Panc1 (cell line): ENCODE results near the gene MNX1. TPM values are rescaled to one million over a fixed set of nuclear protein-coding genes. Genes with fewer than 3 reads are reported as not detected.

ENCODE experiments used
- ATAC-seq: fragments of 200-7000 bp; cut with Tn5 transposase; 2 replicates; pipeline ENCODE4 v1.9.1; 2020; ENCODE audit warnings: mild to moderate bottlenecking, moderate library complexity
- BruUV-seq: library from RNA; stranded (reverse); fragments of 400-500 nt; replicated peaks from 2 replicates; lab custom pipeline; 2021; lab: Mats Ljungman, UMichigan
- CTCF ChIA-PET: fragments of 300-600 bp; sonication (Branson Sonifier 250); formaldehyde crosslinking; loops from one replicate; lab custom pipeline; 2022; ENCODE audit warnings: antibody characterized with exemption; lab: Charles Lee
- POLR2A ChIA-PET: fragments of 300-600 bp; sonication (Branson Sonifier 250); formaldehyde crosslinking; loops from one replicate; lab custom pipeline; 2022; ENCODE audit warnings: antibody characterized with exemption; lab: Charles Lee
- DNase-seq: peaks from one replicate; pipeline ENCODE4 v3.0.0-alpha.2; 2010; ENCODE audit warnings: low read depth, low spot score
- H3K27ac ChIP-seq: 2 replicates; pipeline ENCODE4 v1.5.1; 2011; ENCODE audit warnings: mild to moderate bottlenecking, low read length, inconsistent platforms
- H3K27me3 ChIP-seq: fragments of 200-500 bp; sonication (Bioruptor generic); 2 replicates; pipeline ENCODE4 v1.6.0; 2014; ENCODE audit warnings: low read length, inconsistent platforms; ENCODE audit not compliant: control insufficient read depth, insufficient read depth
- H3K36me3 ChIP-seq: fragments of 200-500 bp; sonication (Bioruptor generic); 2 replicates; pipeline ENCODE4 v1.5.1; 2014; ENCODE audit warnings: inconsistent platforms, mild to moderate bottlenecking, low read length, moderate library complexity; ENCODE audit not compliant: control insufficient read depth, insufficient read depth
- H3K4me1 ChIP-seq: 2 replicates; pipeline ENCODE4 v1.5.1; 2011; ENCODE audit warnings: inconsistent platforms, mild to moderate bottlenecking, low read length, moderate library complexity; ENCODE audit not compliant: control insufficient read depth, insufficient read depth
- H3K4me3 ChIP-seq, 2 experiments: 2 replicates each; pipeline ENCODE4 v1.5.1; 2011 to 2012; ENCODE audit warnings: low read depth in 2 of 2, low read length in 2 of 2, mild to moderate bottlenecking in 2 of 2, inconsistent platforms in 1 of 2, moderate library complexity in 1 of 2
- H3K9me3 ChIP-seq: fragments of 200-500 bp; sonication (Bioruptor generic); 2 replicates; pipeline ENCODE4 v1.5.1; 2014; ENCODE audit warnings: low read depth, mild to moderate bottlenecking, inconsistent platforms, low read length, moderate library complexity; ENCODE audit not compliant: control insufficient read depth, insufficient read depth
- POLR2AphosphoS5 ChIP-seq: IDR thresholded peaks from 2 replicates; pipeline ENCODE4 v1.6.1; 2012; ENCODE audit warnings: mild to moderate bottlenecking, low read depth, low read length, moderate library complexity
- SIN3A ChIP-seq: IDR thresholded peaks from 2 replicates; pipeline ENCODE4 v1.6.1; 2012; ENCODE audit warnings: low read depth, mild to moderate bottlenecking, low read length, moderate library complexity, borderline replicate concordance; ENCODE audit not compliant: insufficient read depth
- TCF7L2 ChIP-seq: IDR thresholded peaks from 2 replicates; pipeline ENCODE4 v1.6.1; 2011; ENCODE audit warnings: mild to moderate bottlenecking, low read depth, low read length, inconsistent platforms
- in situ Hi-C: cut with HindIII; loops from 2 replicates; pipeline ENCODE4 v1.10.0; 2016; ENCODE audit warnings: low sequenced_read_pairs, low pct_unique_long_range_greater_than_20kb
- intact Hi-C: fragments of 100-400 bp; cut with micrococcal nuclease; formaldehyde crosslinking; loops from one replicate; pipeline ENCODE4 v1.10.0; 2022; ENCODE audit not compliant: unreplicated experiment
- total RNA-seq: library from RNA; stranded (reverse); gene quantifications from one replicate; pipeline ENCODE4 v1.2.1, GENCODE V29; 2021; ENCODE audit not compliant: unreplicated experiment
- TF ChIP-seq, protein P1 (sequence below), 2 experiments: IDR thresholded peaks; 2 replicates each; pipeline ENCODE4 v1.6.1; 2011 to 2012; ENCODE audit warnings: low read depth in 2 of 2, control low read depth in 1 of 2, low read length in 1 of 2, mild to moderate bottlenecking in 1 of 2, moderate library complexity in 1 of 2; ENCODE audit not compliant: insufficient read depth in 1 of 2
- TF ChIP-seq, protein P2 (sequence below): fragments of 450-650 bp; IDR thresholded peaks from 2 replicates; pipeline ENCODE4 v1.5.1; 2017; ENCODE audit warnings: mild to moderate bottlenecking

MNX1 gene
- total RNA-seq, 1 experiment from 2014 or later: 3.6 TPM

DNA sequence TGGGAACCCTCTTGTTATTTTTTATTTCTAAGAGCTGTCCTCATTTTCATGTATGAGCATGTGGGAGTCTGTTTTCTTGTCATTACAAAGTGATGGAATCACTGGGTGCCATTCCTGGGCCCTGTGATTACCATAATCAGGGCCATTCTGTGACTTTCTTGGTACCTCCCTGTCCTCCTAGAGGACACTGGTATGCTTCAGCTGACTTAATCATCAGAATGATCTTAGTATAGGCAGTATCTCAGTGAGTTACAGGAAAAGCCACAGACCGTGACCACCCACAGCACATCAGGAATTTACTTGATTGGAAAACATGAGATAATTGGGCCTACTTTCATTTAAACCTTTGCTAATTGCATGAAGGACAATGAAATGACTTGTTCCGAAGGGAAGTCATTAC, 53.7 kb downstream of the MNX1 start:
- TF ChIP-seq SIN3A: no peak
- no peak for TF ChIP-seq POLR2AphosphoS5
- TF ChIP-seq, protein P1, sequence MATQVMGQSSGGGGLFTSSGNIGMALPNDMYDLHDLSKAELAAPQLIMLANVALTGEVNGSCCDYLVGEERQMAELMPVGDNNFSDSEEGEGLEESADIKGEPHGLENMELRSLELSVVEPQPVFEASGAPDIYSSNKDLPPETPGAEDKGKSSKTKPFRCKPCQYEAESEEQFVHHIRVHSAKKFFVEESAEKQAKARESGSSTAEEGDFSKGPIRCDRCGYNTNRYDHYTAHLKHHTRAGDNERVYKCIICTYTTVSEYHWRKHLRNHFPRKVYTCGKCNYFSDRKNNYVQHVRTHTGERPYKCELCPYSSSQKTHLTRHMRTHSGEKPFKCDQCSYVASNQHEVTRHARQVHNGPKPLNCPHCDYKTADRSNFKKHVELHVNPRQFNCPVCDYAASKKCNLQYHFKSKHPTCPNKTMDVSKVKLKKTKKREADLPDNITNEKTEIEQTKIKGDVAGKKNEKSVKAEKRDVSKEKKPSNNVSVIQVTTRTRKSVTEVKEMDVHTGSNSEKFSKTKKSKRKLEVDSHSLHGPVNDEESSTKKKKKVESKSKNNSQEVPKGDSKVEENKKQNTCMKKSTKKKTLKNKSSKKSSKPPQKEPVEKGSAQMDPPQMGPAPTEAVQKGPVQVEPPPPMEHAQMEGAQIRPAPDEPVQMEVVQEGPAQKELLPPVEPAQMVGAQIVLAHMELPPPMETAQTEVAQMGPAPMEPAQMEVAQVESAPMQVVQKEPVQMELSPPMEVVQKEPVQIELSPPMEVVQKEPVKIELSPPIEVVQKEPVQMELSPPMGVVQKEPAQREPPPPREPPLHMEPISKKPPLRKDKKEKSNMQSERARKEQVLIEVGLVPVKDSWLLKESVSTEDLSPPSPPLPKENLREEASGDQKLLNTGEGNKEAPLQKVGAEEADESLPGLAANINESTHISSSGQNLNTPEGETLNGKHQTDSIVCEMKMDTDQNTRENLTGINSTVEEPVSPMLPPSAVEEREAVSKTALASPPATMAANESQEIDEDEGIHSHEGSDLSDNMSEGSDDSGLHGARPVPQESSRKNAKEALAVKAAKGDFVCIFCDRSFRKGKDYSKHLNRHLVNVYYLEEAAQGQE (IDR thresholded peaks at IDR 0.05; ENCODE audit: insufficient read depth in 1 of 2, low read depth in 2 of 2, low read length in 1 of 2): no peak
- TF ChIP-seq, protein P2, sequence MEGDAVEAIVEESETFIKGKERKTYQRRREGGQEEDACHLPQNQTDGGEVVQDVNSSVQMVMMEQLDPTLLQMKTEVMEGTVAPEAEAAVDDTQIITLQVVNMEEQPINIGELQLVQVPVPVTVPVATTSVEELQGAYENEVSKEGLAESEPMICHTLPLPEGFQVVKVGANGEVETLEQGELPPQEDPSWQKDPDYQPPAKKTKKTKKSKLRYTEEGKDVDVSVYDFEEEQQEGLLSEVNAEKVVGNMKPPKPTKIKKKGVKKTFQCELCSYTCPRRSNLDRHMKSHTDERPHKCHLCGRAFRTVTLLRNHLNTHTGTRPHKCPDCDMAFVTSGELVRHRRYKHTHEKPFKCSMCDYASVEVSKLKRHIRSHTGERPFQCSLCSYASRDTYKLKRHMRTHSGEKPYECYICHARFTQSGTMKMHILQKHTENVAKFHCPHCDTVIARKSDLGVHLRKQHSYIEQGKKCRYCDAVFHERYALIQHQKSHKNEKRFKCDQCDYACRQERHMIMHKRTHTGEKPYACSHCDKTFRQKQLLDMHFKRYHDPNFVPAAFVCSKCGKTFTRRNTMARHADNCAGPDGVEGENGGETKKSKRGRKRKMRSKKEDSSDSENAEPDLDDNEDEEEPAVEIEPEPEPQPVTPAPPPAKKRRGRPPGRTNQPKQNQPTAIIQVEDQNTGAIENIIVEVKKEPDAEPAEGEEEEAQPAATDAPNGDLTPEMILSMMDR: no peak
- no peak for TF ChIP-seq TCF7L2
- CTCF ChIA-PET: no interaction called here
- H3K9me3 ChIP-seq: no peaks in the 10 kb centered on the region
- H3K4me3 ChIP-seq: no peak overlapping the region
- H3K27me3 ChIP-seq: no peaks in the 10 kb centered on the region
- intact Hi-C loops: no loop called here
- no peak for DNase-seq
- H3K4me1 ChIP-seq: peaks cover 6% of the 10 kb centered on the region
- no TSS peak for BruUV-seq
- POLR2A ChIA-PET: interaction anchor here (0.6 kb wide), 1 partner anchor 21 kb away, joined by 4 read pairs; no protein-coding TSS in a partner anchor
- ATAC-seq: no peak
- H3K27ac ChIP-seq: no peak overlapping the region
- in situ Hi-C loops: no loop called here
- H3K36me3 ChIP-seq: peaks cover 35% of the 10 kb centered on the region

DNA sequence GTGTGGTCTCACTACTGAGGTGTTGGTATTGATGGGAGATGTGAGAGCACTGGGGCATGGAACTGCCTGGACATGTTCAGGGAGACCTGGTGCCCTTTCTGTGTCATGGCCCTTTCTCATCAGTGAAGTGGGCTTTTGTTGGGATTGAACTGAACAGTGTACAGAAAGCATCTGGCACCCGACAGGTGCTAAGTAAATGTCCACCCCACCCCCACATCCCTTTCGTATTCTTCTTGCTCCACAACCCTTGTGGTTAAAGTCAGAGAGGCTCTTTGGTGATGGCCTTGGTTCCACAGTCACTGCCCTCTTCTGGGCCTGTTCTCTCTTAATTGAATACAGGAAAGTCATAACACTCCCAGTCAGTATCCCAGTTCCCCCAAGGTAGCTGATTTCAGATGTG, 55.5 kb downstream of the MNX1 start:
- TF ChIP-seq TCF7L2 (no peak), POLR2AphosphoS5 (no peak), SIN3A (no peak)
- TF ChIP-seq, protein P2: no peak
- TF ChIP-seq, protein P1 (IDR thresholded peaks at IDR 0.05; ENCODE audit: insufficient read depth in 1 of 2, low read depth in 2 of 2, low read length in 1 of 2): no peak
- Histone ChIP-seq H3K36me3 (peaks cover 29% of the 10 kb centered on the region), H3K4me3 (no peak overlapping the region), H3K9me3 (no peaks in the 10 kb centered on the region), H3K27ac (no peak overlapping the region), H3K4me1 (peaks cover 6% of the 10 kb centered on the region), H3K27me3 (no peaks in the 10 kb centered on the region)
- ChIA-PET POLR2A (interaction anchor here (0.6 kb wide), 1 partner anchor 43 kb away, joined by 10 read pairs; no protein-coding TSS in a partner anchor), CTCF (no interaction called here)
- in situ Hi-C loops (no loop called here), intact Hi-C loops (no loop called here)
- BruUV-seq: no TSS peak
- ATAC-seq: no peak
- DNase-seq: no peak
